Neural progenitor cell (in vitro differentiated cells): Measurements from ENCODE around the gene GDPD5. TPM values are rescaled to one million over a fixed set of nuclear protein-coding genes. Genes with fewer than 3 reads are reported as not detected.
A peak's percentile ranks its signal among the peaks of the same experiment; 100 is the strongest.

Experiments
- DNase-seq: peaks from one replicate; pipeline ENCODE4 v3.0.0-alpha.2; 2016; ENCODE audit warnings: low spot score
- H2AFZ ChIP-seq: fragments of 200-600 bp; sonication (generic); replicated peaks from 2 replicates; pipeline ENCODE4 v1.6.1; 2016; ENCODE audit warnings: antibody characterized with exemption
- H3F3A ChIP-seq: fragments of 200-600 bp; sonication (generic); 2 replicates; pipeline ENCODE4 v1.6.1; 2016; ENCODE audit warnings: antibody characterized with exemption, low read depth
- H3K27ac ChIP-seq: fragments of 200-600 bp; sonication (generic); 2 replicates; pipeline ENCODE4 v1.5.1; 2016; ENCODE audit warnings: mild to moderate bottlenecking
- H3K27me3 ChIP-seq: fragments of 200-600 bp; sonication (generic); 2 replicates; pipeline ENCODE4 v1.6.1; 2016; ENCODE audit warnings: mild to moderate bottlenecking, moderate library complexity
- H3K36me3 ChIP-seq: fragments of 200-600 bp; sonication (generic); 2 replicates; pipeline ENCODE4 v1.5.1; 2016
- H3K4me1 ChIP-seq: fragments of 200-600 bp; sonication (generic); 2 replicates; pipeline ENCODE4 v1.6.1; 2016; ENCODE audit warnings: mixed run types
- H3K4me2 ChIP-seq: fragments of 200-600 bp; sonication (generic); 2 replicates; pipeline ENCODE4 v1.6.1; 2016
- H3K4me3 ChIP-seq: fragments of 200-600 bp; sonication (generic); 2 replicates; pipeline ENCODE4 v1.5.1; 2016
- H3K79me2 ChIP-seq: fragments of 200-600 bp; sonication (generic); 2 replicates; pipeline ENCODE4 v1.6.1; 2016; ENCODE audit warnings: low read depth
- H3K9ac ChIP-seq: fragments of 200-600 bp; sonication (generic); 2 replicates; pipeline ENCODE4 v1.6.1; 2016
- H3K9me3 ChIP-seq: fragments of 200-600 bp; sonication (generic); 2 replicates; pipeline ENCODE4 v1.5.1; 2016; ENCODE audit warnings: low read depth
- H4K20me1 ChIP-seq: fragments of 200-600 bp; sonication (generic); 2 replicates; pipeline ENCODE4 v1.6.1; 2016; ENCODE audit warnings: low read depth
- H3K27ac Mint-ChIP-seq: 3 replicates; pipeline ENCODE4 v1.8.0; 2021; ENCODE audit warnings: mixed read lengths
- H3K27me3 Mint-ChIP-seq: 2 replicates; pipeline ENCODE4 v1.8.0; 2022; ENCODE audit warnings: low read depth, mild to moderate bottlenecking, inconsistent platforms, moderate library complexity, mixed read lengths; ENCODE audit not compliant: insufficient read depth
- H3K36me3 Mint-ChIP-seq: 3 replicates; pipeline ENCODE4 v1.8.0; 2021; ENCODE audit warnings: mixed read lengths
- H3K4me1 Mint-ChIP-seq: 3 replicates; pipeline ENCODE4 v1.8.0; 2021; ENCODE audit warnings: mixed read lengths
- H3K4me3 Mint-ChIP-seq: 3 replicates; pipeline ENCODE4 v1.8.0; 2021; ENCODE audit warnings: mild to moderate bottlenecking, moderate library complexity, mixed read lengths
- H3K9me3 Mint-ChIP-seq: 3 replicates; pipeline ENCODE4 v1.8.0; 2020; ENCODE audit warnings: mixed read lengths
- CTCF ChIP-seq: fragments of 200-600 bp; sonication (generic); IDR thresholded peaks from 2 replicates; pipeline ENCODE4 v1.5.1; 2017; ENCODE audit warnings: antibody characterized with exemption, mild to moderate bottlenecking
- EZH2 ChIP-seq: fragments of 200-600 bp; sonication (generic); IDR thresholded peaks from 2 replicates; pipeline ENCODE4 v1.6.1; 2017; ENCODE audit warnings: antibody characterized with exemption, mild to moderate bottlenecking, moderate library complexity
- EZH2phosphoT487 ChIP-seq: fragments of 200-600 bp; sonication (generic); IDR thresholded peaks from 2 replicates; pipeline ENCODE4 v1.6.1; 2017; ENCODE audit warnings: antibody characterized with exemption
- total RNA-seq: library from RNA; depleted of rRNA; stranded (reverse); fragments of >200 nt; gene quantifications from 2 replicates; pipeline ENCODE4 v1.2.3, GENCODE V29; 2015; ENCODE audit warnings: low replicate concordance

The GDPD5 gene
- total RNA-seq, 1 donor from 2014 or later = 11.3 TPM

- peaks cover 9% of the 10 kb centered on the region for H3K9me3 ChIP-seq
- no peak overlapping the region for H3K4me2 ChIP-seq
- H3K79me2 ChIP-seq = no peaks in the 10 kb centered on the region
- DNase-seq = no peak
- no peak overlapping the region for H3K27ac ChIP-seq
- H3K27me3 Mint-ChIP-seq = peaks cover 38% of the 10 kb centered on the region
- peak overlapping the region; percentile 57 for H2AFZ ChIP-seq
- H3K36me3 Mint-ChIP-seq = peaks cover 9% of the 10 kb centered on the region
- H3K27ac Mint-ChIP-seq = peak overlapping the region; percentile 59
- peaks cover 12% of the 10 kb centered on the region for H3K9me3 Mint-ChIP-seq
- no peaks in the 10 kb centered on the region for H3K36me3 ChIP-seq
- no peak overlapping the region for H3K9ac ChIP-seq
- H3F3A ChIP-seq = peaks cover 54% of the 10 kb centered on the region
- H3K4me1 Mint-ChIP-seq = peaks cover 41% of the 10 kb centered on the region
- no peak for TF ChIP-seq EZH2
- TF ChIP-seq EZH2phosphoT487 = no peak
- peak; percentile 17 for TF ChIP-seq CTCF
- H3K27me3 ChIP-seq = peaks cover 73% of the 10 kb centered on the region
- peak overlapping the region; percentile 84 for H3K4me3 Mint-ChIP-seq
- no peak overlapping the region for H3K4me3 ChIP-seq
- peaks cover 32% of the 10 kb centered on the region for H4K20me1 ChIP-seq
- peaks cover 29% of the 10 kb centered on the region for H3K4me1 ChIP-seq
Measured at GRCh38 chr11:75429641-75429901, 96.2 kb downstream of the GDPD5 start.

- H3K36me3 Mint-ChIP-seq = peaks cover 11% of the 10 kb centered on the region
- Histone ChIP-seq H2AFZ (no peak overlapping the region), H3K36me3 (no peaks in the 10 kb centered on the region)
Measured at GRCh38 chr11:75428989-75429640, 96.6 kb downstream of the GDPD5 start.

DNA sequence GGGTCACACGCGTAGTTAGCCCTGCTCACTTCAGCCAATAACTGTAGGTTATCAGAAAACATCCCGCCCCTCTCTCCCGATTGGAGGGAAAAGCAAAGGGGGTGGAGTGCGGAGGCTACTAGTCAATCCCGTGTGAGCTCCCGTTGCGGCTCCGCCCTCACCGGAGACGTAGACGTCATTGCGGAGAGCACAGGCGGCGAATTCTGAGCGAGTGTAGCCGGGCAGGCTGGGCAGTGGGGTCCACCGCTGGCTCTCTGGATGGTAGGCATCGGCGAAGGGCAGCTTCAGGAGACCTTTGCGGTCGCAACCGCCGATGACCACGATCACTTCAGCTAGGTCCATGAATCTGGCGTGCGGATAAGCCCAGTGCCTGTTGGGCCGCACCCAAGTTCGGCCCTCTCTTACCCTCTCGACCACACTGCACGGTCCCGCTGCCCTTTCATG lies 97.4 kb downstream of the GDPD5 start:
- Histone ChIP-seq H3K9me3 (peaks cover 9% of the 10 kb centered on the region), H4K20me1 (peaks cover 39% of the 10 kb centered on the region), H3K9ac (no peak overlapping the region), H3K4me2 (no peak overlapping the region), H3K27ac (no peak overlapping the region), H2AFZ (no peak overlapping the region), H3K4me3 (no peak overlapping the region), H3K4me1 (peaks cover 34% of the 10 kb centered on the region), H3K27me3 (peaks cover 68% of the 10 kb centered on the region), H3F3A (peaks cover 62% of the 10 kb centered on the region), H3K79me2 (no peaks in the 10 kb centered on the region), H3K36me3 (no peaks in the 10 kb centered on the region)
- Mint-ChIP-seq H3K27ac (no peak overlapping the region), H3K36me3 (peaks cover 11% of the 10 kb centered on the region), H3K4me3 (no peak overlapping the region), H3K27me3 (peaks cover 38% of the 10 kb centered on the region), H3K4me1 (peaks cover 48% of the 10 kb centered on the region), H3K9me3 (peaks cover 12% of the 10 kb centered on the region)
- TF ChIP-seq EZH2 = no peak
- TF ChIP-seq CTCF = no peak
- TF ChIP-seq EZH2phosphoT487 = no peak
- DNase-seq = peak; percentile 76

More at GRCh38 chr11:75428989-75429640, 96.6 kb downstream of the GDPD5 start:
- peaks cover 12% of the 10 kb centered on the region for H3K9me3 Mint-ChIP-seq
- Histone ChIP-seq H3K9ac (no peak overlapping the region), H4K20me1 (peaks cover 37% of the 10 kb centered on the region), H3K4me2 (no peak overlapping the region), H3K9me3 (peaks cover 9% of the 10 kb centered on the region), H3K4me1 (peaks cover 33% of the 10 kb centered on the region), H3K27ac (no peak overlapping the region), H3K79me2 (no peaks in the 10 kb centered on the region), H3K4me3 (no peak overlapping the region), H3F3A (peaks cover 59% of the 10 kb centered on the region), H3K27me3 (peaks cover 73% of the 10 kb centered on the region)
- TF ChIP-seq EZH2 (no peak), EZH2phosphoT487 (no peak), CTCF (no peak)
- peak overlapping the region; percentile 59 for H3K27ac Mint-ChIP-seq
- H3K27me3 Mint-ChIP-seq = peaks cover 38% of the 10 kb centered on the region
- peaks cover 45% of the 10 kb centered on the region for H3K4me1 Mint-ChIP-seq
- peak overlapping the region; percentile 84 for H3K4me3 Mint-ChIP-seq
- DNase-seq = no peak
